Loucy (cell line): ENCODE results near the gene STX18.
"Not testable (repeated sequence)": the region's sequence is repeated elsewhere in the genome, so short reads cannot be mapped to it uniquely, and the experiment has no call there.

ENCODE experiments used
- H2AFZ ChIP-seq: fragments of 200-600 bp; sonication (generic); 2 replicates; pipeline ENCODE4 v1.6.0; 2016; ENCODE audit warnings: antibody characterized with exemption, mild to moderate bottlenecking, low read length, moderate library complexity
- H3F3A ChIP-seq: fragments of 200-600 bp; 2 replicates; pipeline ENCODE4 v1.6.0; 2016; ENCODE audit warnings: antibody characterized with exemption, low read depth, mild to moderate bottlenecking
- H3K27me3 ChIP-seq: fragments of 200-600 bp; sonication (generic); 2 replicates; pipeline ENCODE4 v1.6.1; 2014; ENCODE audit warnings: low read length, mild to moderate bottlenecking; ENCODE audit not compliant: insufficient read depth, poor library complexity, severe bottlenecking
- H3K36me3 ChIP-seq: fragments of 200-600 bp; sonication (generic); 2 replicates; pipeline ENCODE4 v1.6.1; 2016; ENCODE audit warnings: low read length; ENCODE audit not compliant: insufficient read depth
- H3K4me1 ChIP-seq: fragments of 200-600 bp; sonication (generic); 2 replicates; pipeline ENCODE4 v1.5.1; 2014; ENCODE audit warnings: low read length, mild to moderate bottlenecking; ENCODE audit not compliant: insufficient read depth, poor library complexity, severe bottlenecking
- H3K4me2 ChIP-seq: fragments of 200-600 bp; sonication (generic); 2 replicates; pipeline ENCODE4 v1.6.0; 2014; ENCODE audit warnings: antibody characterized with exemption, low read length, low read depth, mild to moderate bottlenecking; ENCODE audit not compliant: poor library complexity, severe bottlenecking
- H3K4me3 ChIP-seq: fragments of 200-600 bp; sonication (generic); 2 replicates; pipeline ENCODE4 v1.5.1; 2014; ENCODE audit warnings: low read length, mild to moderate bottlenecking, mixed read lengths; ENCODE audit not compliant: poor library complexity, severe bottlenecking
- H3K79me2 ChIP-seq: fragments of 200-600 bp; sonication (generic); 2 replicates; pipeline ENCODE4 v1.6.1; 2014; ENCODE audit warnings: low read length; ENCODE audit not compliant: insufficient read depth
- H3K9ac ChIP-seq: fragments of 200-600 bp; sonication (generic); 2 replicates; pipeline ENCODE4 v1.6.0; 2014; ENCODE audit warnings: mild to moderate bottlenecking, low read depth, low read length, moderate library complexity; ENCODE audit not compliant: poor library complexity, severe bottlenecking
- H3K9me2 ChIP-seq: fragments of 200-600 bp; sonication (generic); replicated peaks from 2 replicates; pipeline ENCODE4 v1.6.1; 2016; ENCODE audit warnings: low read depth, low read length, mixed read lengths
- H3K9me3 ChIP-seq: fragments of 200-600 bp; sonication (generic); 2 replicates; pipeline ENCODE4 v1.6.1; 2014; ENCODE audit warnings: mild to moderate bottlenecking, antibody characterized with exemption, low read length, low read depth; ENCODE audit not compliant: insufficient read depth
- H4K20me1 ChIP-seq: fragments of 200-600 bp; sonication (generic); 2 replicates; pipeline ENCODE4 v1.6.0; 2014; ENCODE audit warnings: antibody characterized with exemption, low read length, mild to moderate bottlenecking; ENCODE audit not compliant: insufficient read depth, poor library complexity, severe bottlenecking
- EZH2phosphoT487 ChIP-seq: fragments of 200-600 bp; IDR thresholded peaks from 2 replicates; pipeline ENCODE4 v1.6.1; 2018; ENCODE audit warnings: antibody characterized with exemption, mild to moderate bottlenecking, moderate library complexity, borderline replicate concordance
- TF ChIP-seq, protein P1 (sequence below): fragments of 200-600 bp; sonication (generic); conservative IDR thresholded peaks from 2 replicates; pipeline ENCODE4 v1.5.1; 2014; ENCODE audit warnings: mild to moderate bottlenecking, antibody characterized with exemption, low read length

The STX18 gene

DNA sequence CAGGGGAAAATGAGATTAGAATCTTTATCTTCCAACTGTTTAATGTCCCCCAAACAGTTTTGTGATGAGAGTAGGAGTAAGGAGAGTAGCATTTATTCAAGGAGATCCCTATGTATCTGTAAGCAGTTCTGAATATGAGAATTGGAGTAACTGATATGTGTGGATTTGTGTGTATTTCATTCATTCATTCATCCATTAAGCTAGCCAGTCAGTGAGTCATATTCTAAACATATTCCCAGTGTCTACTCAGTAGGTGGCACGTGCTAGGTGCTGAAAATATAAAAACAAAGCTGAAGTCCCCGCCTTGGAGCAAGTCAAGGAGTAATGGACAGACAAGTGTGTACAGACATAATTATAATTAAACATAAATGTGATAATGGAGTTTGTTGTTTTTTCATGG, 12.4 kb upstream of the STX18 start:
- no peaks in the 10 kb centered on the region for H3K9me3 ChIP-seq
- no peaks in the 10 kb centered on the region for H4K20me1 ChIP-seq
- TF ChIP-seq, protein P1, sequence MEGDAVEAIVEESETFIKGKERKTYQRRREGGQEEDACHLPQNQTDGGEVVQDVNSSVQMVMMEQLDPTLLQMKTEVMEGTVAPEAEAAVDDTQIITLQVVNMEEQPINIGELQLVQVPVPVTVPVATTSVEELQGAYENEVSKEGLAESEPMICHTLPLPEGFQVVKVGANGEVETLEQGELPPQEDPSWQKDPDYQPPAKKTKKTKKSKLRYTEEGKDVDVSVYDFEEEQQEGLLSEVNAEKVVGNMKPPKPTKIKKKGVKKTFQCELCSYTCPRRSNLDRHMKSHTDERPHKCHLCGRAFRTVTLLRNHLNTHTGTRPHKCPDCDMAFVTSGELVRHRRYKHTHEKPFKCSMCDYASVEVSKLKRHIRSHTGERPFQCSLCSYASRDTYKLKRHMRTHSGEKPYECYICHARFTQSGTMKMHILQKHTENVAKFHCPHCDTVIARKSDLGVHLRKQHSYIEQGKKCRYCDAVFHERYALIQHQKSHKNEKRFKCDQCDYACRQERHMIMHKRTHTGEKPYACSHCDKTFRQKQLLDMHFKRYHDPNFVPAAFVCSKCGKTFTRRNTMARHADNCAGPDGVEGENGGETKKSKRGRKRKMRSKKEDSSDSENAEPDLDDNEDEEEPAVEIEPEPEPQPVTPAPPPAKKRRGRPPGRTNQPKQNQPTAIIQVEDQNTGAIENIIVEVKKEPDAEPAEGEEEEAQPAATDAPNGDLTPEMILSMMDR, result no peak
- no peaks in the 10 kb centered on the region for H3F3A ChIP-seq
- H3K4me1 ChIP-seq, result no peaks in the 10 kb centered on the region
- H3K9ac ChIP-seq, result no peak overlapping the region
- H3K9me2 ChIP-seq, result no peaks in the 10 kb centered on the region
- H3K36me3 ChIP-seq, result no peaks in the 10 kb centered on the region
- H3K4me3 ChIP-seq, result no peak overlapping the region
- H3K27me3 ChIP-seq, result no peaks in the 10 kb centered on the region
- no peak overlapping the region for H2AFZ ChIP-seq
- no peak overlapping the region for H3K4me2 ChIP-seq
- no peaks in the 10 kb centered on the region for H3K79me2 ChIP-seq

DNA sequence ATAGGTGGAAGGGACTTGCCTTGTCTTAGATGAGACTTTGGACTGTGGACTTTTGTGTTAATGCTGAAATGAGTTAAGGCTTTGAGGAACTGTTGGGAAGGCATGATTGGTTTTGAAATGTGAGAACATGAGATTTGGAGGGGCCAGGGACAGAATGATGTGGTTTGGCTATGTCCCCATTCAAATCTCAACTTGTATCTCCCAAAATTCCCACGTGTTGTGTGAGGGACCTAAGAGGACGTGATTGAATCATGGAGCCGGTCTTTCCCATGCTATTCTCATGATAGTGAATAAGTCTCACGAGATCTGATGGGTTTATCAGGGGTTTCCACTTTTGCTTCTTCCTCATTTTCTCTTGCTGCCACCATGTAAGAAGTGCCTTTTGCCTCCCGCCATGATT, 10.2 kb upstream of the STX18 start:
- H3K79me2 ChIP-seq, H3K4me1 ChIP-seq, H3K4me2 ChIP-seq, H4K20me1 ChIP-seq, H3K27me3 ChIP-seq, H3K9me3 ChIP-seq, H3K9me2 ChIP-seq, H3K36me3 ChIP-seq, H3K4me3 ChIP-seq, H2AFZ ChIP-seq, H3F3A ChIP-seq, H3K9ac ChIP-seq: not testable (repeated sequence)

DNA sequence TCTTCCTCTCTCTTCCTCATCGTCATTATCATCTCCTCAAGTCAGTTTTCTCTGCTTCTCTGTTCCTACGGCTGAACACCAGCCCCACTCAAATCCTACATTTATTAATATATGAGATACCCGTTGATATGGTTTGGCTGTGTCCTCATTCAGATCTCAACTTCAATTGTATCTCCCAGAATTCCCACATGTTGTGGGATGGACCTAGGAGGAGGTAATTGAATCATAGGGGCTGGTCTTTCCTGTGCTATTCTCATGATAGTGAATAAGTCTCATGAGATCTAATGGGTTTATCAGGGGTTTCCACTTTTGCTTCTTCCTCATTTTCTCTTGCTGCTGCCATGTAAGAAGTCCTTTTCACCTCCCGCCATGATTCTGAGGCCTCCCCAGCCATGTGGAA, 8.3 kb upstream of the STX18 start:
- H3K27me3 ChIP-seq, H3F3A ChIP-seq, H4K20me1 ChIP-seq, H3K9ac ChIP-seq, H3K4me2 ChIP-seq, H3K79me2 ChIP-seq, H3K9me2 ChIP-seq, H3K36me3 ChIP-seq, H3K4me3 ChIP-seq, H3K9me3 ChIP-seq, H3K4me1 ChIP-seq, H2AFZ ChIP-seq: not testable (repeated sequence)

DNA sequence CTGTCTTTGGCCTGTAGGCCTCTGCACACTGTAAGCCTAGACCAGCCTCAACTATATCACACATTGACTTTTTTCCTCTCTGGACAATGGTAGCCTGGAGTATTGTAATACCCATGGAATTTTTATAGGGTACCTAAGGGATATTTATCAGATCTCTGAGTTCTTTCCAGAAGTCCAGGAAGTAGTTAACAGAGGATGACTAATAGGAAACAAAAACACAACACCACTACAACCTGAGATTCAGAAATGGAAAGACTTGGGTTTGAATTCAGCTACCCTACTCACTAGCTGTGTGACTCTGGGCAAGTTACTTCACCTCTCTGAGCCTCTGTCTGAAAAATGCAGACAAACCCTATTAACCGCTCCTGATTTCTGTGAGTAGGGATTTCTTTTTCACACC, 7.7 kb upstream of the STX18 start:
- Histone ChIP-seq H3K9ac (no peak overlapping the region), H3K9me3 (no peaks in the 10 kb centered on the region), H2AFZ (no peak overlapping the region), H3K36me3 (no peaks in the 10 kb centered on the region), H3K4me1 (no peaks in the 10 kb centered on the region), H3F3A (no peaks in the 10 kb centered on the region), H3K79me2 (no peaks in the 10 kb centered on the region), H3K4me2 (no peak overlapping the region), H3K27me3 (no peaks in the 10 kb centered on the region), H4K20me1 (no peaks in the 10 kb centered on the region), H3K4me3 (no peak overlapping the region), H3K9me2 (no peaks in the 10 kb centered on the region)
- TF ChIP-seq EZH2phosphoT487, result no peak
- TF ChIP-seq, protein P1, result no peak
